Iris pigment epithelial cell (primary cell): Measurements from ENCODE around the gene TAF4.
"Not testable (repeated sequence)": the region's sequence is repeated elsewhere in the genome, so short reads cannot be mapped to it uniquely, and the experiment has no call there.

ENCODE experiments used
- DNase-seq: peaks from one replicate; pipeline ENCODE4 v3.0.0-alpha.2; 2011; ENCODE audit warnings: low read depth

TAF4 gene

DNA sequence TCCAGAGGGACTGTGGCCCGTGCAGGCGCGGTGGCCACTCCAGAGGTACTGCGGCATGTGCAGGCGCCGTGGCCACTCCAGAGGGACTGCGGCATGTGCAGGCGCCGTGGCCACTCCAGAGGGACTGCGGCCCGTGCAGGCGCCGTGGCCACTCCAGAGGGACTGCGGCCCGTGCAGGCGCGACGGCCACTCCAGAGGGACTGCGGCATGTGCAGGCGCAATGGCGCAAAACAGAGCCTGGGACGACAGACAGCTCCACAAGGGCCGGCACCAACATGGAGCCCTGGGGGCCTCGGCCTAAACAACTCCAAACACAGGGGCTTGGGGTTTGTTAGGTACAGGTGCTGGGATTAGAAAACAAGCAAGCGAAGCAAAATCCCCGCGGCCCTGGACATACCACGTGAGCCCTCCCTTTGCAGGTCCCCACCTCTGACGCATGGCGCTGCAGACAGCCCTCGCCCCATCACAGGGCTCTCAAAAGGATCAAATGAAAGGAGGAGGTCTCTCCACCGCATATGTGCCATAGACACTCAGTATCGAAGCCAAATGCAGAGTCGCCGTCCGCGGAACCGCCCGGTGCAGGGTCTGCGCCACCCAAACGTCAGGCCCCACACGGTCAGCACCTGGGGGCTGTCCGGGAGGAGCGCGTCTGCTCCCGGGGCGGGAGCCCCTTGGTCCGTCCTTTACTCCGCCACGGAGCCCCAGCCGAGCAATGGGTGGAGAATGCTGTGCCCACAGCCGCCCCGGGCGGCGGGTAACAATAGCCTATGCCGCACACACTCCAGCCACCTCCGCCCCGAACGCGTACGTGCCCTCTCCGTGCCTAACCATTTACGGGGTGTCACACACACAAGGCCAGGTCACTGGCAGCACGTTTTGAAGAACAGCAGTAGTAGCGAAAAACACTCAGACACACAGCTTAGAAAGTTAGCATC lies 85.7 kb downstream of the TAF4 start:
- no peak for DNase-seq

DNA sequence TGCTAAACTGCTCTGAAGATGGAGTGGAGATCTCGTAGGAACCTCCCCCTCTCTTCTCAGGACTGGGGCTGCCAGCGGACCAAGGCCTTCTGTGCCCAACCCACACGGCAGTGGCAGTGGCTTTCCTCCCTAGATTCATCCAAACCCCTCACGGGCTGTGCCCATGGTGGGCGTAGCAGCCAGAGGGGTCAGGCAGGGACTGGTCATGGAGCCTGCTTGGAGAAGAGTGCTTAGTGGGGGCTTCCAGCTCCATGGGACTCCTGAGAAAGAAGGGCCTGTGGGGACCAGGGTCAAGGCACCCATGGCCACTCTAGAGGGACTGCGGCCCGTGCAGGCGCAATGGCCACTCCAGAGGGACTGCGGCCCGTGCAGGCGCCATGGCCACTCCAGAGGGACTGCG lies 86.6 kb downstream of the TAF4 start:
- no peak for DNase-seq

DNA sequence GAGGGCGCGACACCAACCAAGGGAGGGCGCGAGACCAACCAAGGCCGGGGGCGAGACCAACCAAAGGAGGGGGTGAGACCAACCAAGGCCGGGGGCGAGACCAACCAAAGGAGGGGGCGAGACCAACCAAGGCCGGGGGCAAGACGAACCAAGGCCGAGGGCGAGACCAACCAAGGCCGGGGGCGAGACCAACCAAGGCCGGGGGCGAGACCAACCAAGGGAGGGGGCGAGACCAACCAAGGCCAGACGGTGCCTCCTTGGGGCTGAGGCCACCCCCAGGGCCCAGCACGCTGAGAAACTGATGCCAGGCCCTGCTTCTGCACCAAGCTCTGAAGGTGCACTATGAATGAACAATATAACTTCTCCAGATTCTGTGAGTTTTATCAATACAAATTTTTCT lies 87.2 kb downstream of the TAF4 start:
- no peak for DNase-seq

DNA sequence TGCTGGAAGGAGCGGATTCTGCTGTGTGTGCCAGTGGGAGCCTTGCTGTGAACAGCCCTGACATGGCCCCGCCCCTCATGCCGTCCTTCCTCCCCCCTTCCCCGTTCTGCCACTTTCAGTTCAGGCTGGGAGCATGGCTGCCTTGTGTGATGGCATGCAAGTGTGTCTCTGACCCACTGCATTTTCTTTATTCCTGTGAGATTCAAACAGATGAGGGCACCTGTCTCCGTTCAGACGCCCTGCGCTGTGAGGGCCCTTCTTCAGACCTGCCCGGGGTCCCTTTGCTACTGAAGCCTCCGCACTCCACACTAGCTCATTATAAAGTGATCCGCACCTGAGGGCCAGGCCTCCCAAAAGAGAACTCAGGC lies 88.3 kb downstream of the TAF4 start:
- no peak for DNase-seq

DNA sequence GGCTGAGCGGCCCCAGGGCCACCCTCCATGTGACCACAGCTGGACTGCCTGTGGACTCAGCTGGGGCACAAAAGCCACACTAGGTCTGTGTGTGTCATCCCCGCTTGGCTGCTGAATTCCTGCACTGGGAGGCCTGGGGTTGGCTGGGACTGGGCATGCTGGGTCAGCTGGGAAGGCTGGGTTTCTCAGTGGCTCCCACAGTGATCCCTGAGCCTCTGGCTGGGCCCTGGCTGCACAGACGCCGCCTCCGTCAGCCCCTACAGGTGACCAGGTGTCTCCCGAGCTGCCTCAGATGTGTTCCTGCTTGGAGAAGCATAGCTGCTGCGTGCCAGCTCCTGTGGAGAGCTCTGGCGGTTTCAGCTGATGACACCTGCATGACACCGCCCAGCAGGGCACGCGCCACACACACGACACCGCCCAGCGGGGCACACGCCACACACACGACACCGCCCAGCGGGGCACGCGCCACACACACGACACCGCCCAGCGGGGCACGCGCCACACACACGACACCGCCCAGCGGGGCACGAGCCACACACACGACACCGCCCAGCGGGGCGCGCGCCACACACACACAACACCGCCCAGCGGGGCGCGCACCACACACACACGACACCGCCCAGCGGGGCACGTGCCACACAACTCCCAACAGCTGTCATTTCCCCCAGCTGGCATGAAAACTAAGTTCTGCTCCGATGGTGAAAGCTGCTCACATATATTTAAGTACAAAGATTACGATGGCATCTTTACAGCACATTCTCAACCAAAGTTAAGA lies 88.8 kb downstream of the TAF4 start:
- DNase-seq, result no peak

DNA sequence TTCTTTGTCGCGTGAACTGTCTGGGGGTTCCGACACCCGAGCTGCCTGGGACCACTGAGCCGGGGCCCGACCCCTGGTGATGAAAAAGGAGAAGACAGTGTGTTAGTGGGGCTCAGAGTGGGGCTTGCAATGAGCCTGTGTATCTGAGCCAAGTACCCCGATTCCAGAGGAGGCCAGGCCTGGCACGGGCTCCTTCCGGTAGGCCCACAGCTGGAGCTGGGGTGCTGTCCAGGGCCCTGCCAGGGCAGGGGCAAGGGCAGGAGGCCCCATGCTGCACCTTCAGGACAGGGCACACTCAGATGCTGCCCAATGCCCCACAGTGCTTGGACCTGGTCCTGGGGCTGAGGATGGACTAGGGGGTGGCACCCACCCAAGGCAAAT lies 89.4 kb downstream of the TAF4 start:
- DNase-seq, result no peak

DNA sequence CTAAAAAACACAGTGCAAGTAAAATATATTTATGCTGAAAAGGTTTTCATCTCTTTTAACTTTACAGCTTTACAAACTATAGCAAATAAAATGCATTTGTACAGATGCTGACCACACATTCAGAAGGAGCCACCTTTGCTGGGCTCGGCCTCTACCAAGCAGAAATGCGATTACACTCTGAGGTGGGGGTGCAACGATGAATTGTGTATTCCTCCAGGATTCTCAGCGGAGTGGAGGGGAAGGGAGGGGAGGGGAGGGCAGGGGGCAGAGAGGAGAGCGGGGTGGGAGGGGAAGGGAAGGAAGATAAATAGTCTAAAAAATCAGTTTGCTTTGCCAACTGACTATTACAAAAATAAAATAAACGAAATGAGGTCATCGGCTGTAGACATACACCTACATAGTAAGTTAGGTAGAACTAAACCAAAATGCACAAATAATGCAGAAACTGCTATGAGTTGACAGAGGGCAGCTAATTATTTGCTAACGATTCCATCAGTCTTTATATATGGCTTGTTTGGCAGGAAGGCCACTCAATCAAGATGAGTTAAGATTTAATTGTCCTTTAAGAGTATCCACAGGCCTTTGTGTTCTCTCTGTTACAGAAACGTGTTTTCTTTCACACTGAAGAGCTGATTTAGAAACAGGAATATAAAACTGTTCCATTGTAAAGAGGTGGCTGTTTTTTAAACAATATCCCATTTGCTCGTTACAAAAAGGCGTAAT lies 90.1 kb downstream of the TAF4 start:
- no peak for DNase-seq

DNA sequence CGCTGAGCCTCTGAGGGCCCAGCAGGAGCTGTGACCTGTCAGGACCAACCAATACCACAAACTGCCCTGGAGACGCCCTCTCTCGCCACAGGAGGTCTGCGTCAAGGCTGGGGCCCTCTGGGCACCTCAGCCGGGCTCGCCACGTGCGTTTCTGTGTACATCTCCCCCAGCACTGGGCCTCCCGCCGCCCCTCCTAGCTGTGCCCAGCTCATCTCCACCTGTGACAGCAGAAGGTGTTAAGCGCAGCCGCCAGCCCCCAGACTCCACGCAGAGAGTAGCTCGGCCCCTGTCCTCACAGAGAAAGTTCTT lies 91.4 kb downstream of the TAF4 start:
- no peak for DNase-seq

DNA sequence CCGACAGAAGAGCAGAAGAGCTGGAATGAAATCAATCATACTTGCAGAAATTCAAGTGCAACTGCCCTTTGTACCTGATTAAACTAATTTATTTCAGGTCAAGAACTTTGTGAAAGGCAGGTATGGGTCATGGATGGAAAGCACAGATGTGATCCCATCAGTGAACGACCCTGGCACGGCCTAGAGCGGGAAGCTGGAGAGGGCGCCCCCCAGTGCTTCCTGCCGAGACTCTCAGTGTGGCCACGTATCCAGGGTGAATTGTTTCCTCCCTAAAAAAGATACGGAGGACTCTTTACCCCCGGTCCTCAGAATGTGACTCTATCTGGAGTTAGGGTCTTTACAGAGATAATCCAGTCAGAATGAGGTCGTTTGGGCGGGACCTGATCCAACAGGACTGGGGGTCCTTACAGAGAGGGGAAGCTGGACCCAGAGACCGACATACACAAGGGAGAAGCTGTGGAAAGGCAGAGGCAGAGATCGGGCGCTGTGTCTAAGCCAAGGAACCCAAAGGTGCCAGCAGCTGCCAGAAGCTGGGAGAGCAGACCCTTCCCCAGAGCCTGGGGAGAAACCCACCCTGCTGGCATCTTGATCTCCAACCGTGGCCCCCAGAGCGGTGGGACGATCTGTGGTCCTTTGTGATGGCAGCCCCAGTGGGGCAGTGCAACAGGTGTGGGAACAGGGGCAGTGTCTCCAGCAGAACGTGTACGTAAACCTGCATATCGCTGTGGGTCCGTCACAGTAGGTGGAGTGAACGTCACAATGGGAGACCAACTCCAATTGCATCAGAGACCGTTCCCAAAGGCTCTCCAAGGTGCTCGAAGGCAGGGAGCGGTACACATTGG lies 91.9 kb downstream of the TAF4 start:
- DNase-seq, result no peak

DNA sequence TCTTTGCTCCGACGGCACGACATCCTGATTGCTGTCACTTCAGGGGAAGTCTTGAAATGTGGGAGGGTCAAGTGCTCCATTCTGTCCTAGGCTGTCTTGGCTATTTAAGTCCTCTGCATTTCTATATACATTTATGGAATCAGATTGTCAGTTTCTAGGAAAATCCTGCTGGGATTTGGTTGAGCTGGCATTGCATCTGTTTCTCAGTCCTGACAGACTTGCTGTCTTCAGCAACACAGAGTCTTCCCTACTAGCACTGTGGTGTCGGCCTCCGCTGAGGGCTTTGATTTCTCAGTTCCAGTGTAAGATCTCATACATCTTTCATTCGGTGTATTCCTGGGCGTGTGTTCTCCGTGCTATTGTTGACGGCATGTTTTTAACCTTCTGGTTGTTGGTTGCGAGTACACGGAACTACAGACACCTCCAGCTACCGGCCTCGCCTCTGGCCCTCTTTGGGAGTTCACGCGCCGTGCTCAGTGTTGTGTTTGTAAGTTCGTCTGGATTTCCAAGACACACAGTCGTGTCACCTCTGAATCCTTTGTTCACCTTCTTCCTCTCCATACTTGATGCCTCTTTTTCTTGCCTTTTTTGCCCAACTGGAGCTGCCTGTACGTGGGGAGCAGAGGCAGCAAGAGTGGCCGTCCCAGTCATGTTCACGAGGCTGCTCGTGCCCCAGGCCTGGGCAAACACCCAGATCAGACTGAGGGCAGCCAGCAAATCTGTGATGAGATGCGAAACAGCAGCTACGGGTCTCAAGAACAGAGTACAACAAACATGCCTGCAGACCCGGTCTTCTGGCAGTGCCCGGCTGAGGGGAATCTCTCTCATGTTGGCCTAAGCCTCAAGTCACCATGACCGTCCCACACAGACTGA lies 92.8 kb downstream of the TAF4 start:
- DNase-seq, result no peak

DNA sequence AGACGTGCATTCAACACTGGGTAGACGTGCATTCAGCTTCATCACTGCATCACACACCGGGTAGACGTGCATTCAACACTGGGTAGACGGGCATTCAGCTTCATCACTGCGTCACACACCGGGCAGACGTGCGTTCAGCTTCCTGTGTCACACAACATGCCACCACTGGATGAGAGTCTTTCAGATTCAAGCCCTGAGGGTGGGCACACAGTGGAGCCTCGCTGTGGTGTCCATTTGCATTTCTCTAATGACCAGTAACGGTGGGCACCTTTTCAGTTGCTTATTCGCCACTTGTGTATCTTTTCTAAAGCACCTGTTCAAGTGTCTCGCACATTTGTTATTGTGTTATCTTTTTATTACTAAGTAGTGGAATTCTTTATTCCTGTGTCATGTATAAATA lies 94.1 kb downstream of the TAF4 start:
- not testable (repeated sequence) for DNase-seq

DNA sequence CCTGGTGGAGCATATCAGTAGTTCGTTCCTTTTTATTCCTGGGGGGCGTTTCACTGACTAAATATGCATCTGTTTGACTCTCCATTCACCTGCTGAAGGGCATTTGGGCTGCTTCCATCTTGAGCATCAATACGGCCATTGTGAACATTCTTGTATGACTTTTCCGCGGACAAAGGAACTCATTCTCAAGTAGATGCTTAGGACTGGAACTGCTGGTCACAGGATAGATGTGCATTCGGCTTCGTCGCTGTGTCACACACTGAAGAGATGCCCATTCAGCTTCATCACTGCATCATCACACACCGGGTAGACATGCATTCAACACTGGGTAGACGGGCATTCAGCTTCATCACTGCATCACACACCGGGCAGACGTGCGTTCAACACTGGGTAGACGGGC lies 95.3 kb downstream of the TAF4 start:
- no peak for DNase-seq

DNA sequence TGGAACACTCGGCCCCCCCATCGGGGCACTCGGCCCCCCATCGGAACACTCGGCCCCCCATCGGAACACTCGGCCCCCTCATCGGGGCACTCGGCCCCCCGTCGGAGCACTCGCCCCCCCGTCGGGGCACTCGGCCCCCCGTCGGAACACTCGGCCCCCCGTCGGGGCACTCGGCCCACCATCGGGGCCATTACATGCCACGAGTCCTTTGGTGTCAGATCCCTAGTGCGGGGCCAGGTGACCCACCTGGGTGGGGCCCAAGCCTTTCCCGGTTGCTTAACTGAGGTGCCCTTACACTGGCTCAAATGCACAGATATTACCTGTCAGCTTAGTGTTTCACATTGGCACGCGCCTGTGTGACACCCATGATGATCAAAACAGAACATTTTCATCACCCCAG lies 95.9 kb downstream of the TAF4 start:
- DNase-seq, result no peak

DNA sequence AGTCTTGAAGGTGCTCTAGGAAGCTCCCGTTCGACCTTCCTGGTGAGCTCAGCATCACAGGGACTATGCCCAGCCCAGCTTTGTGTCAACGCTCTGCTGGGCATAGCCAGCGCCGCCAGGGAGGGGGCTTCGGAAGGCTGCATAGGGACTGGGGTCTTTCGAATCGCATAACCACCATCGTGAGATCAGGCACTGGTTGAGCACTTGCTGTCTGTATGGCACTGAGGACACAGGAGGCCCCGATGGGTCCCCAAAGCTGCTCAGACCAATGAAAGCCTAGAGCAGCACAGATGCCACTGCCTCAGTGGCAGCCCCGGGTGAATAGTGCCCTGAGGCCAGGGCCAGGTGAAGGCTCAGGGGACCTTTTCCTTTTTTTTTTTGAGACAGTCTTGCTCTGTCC lies 96.7 kb downstream of the TAF4 start:
- DNase-seq, result no peak

DNA sequence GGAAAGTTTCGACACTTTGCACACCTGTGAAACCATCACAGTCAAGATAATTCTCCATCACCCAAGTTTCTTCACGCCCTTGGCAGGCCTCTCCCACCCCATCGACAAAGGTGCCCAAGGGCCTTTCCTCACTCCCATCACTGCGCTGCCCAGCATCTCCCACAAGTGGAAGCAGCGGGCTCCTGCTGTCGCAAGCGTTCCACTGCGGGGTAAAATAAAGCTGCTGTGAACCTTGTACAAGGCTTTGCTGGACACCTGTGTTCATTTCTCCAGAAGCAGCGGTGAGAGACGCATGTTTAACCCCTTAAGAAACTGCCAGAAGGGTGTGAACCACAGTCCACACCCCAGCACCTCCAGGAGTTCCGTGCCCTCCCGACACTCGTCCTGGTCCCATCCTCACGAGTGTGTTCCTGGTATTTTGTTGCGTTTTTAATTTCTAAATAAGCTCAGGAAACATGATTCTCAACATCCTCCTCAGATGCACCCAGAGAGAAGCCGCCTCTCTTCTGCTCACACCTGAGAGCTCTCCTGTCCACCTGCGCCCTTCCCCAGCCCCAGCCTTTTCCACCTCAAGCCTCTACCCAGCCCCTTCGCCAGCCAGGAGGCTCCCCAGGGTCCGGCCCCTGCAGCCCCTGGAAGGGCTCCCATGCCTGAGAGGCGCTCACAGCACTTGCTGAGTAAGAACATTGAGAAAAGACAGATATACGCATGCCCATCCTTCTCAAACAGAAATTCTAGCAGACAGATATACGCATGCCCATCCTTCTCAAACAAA lies 97.5 kb downstream of the TAF4 start:
- DNase-seq, result no peak

DNA sequence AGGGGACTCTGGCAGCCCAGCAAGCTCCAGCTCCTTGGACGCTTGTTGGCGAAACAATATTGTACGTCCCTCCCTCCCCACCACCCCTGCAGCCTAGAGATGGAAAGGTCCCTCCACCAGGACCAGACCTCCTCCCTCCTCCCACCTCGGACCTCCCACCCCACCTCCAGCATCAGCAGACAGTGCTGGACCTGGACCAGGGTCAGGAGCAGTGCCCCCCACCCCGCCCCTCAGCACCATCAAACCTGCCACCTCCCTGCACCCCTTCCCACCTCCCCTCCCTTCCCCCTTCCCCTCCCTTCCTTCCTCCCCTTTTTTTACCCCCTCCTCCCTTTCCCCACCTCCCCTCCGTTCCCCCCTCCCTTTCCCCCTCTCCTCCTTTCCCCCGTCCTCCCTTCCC lies 98.4 kb downstream of the TAF4 start:
- no peak for DNase-seq

DNA sequence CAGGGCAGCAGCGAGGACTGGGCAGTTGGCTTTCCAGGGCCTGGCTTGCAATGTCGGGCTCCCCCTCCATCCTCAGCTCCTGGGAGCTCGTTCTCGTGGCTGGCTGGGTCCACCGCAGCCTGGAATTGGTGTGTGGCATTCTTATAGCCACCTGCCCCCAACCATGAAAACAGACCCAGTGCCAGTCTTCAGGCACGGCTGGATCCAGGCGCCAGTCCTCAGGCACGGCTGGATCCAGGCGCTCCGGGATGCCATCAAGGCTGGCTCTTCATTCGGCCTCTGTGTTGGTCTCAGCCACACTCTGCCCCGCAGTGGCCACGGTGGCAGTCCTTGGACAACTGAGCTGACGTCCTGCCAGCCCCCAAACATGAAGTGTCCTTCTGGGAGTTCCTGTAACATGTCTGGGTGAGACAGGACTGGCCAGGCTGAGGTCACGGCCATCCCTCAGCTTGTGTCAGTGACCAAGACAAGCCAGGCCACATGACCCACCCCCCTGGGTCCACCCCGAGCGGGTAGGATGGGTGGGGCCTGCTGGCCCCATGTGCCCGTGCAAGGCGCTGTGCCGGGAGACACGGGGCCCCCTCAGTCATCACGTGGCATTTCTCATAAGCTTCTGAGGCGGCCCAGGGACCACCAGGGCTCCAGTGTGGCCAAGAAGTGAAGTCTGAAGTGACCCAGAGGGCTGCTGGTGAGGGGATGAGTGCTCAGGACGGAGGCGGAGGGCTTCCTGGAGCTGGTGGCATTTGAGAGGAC lies 99.0 kb downstream of the TAF4 start:
- DNase-seq, result no peak

DNA sequence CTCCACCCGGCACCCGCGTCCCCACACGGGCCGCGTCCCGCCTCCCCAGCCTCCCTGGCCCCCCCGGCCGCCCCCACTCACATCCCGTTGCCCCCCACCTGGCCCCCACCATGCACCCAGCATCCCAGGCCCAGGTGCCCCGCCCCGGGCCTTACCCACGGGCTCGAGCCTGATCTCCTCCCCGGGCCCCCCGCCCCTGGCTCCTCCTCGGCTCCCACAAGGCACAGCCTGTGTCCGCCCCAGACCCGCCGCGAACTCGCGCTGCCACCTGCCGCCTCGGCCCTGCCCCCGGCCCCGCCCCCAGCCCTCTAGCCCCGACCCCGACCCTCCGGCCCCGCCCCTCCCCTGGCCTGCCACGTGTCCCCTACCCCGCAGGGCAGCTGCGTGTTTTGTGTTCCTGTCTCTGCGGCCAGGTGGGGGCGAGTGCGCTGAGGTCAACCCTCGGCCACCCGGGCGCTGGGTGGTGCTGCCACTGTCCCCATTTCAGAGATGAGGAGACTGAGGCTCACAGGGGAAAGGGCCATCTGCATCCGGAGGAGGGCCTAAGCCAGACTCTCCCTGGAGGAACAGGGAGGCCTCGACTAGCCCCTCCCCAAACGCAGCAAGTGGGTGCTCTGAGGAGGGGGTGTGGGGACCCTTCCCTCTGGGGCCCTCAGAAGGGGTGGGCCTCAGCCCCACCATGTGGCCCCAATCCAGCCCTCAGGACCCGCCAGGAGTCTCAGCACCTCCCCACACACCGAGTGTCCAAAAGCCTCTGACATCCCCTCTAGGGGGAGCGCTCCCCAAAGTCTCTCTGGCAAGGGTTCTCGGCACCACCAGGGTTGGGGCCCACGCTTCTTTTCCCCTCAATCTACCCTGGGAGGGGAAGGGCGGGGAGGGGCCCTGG lies 99.8 kb downstream of the TAF4 start:
- DNase-seq, result no peak
